Neural progenitor cell (in vitro differentiated cells): Measurements from ENCODE around the gene C19orf25.

Experiments
- CTCF ChIP-seq: fragments of 200-600 bp; sonication (generic); IDR thresholded peaks from 2 replicates; pipeline ENCODE4 v1.5.1; 2017; ENCODE audit warnings: antibody characterized with exemption, mild to moderate bottlenecking
- EZH2 ChIP-seq: fragments of 200-600 bp; sonication (generic); IDR thresholded peaks from 2 replicates; pipeline ENCODE4 v1.6.1; 2017; ENCODE audit warnings: antibody characterized with exemption, mild to moderate bottlenecking, moderate library complexity

GRCh38 chr19:1441022-1441426, 38.0 kb downstream of the C19orf25 start:
- TF ChIP-seq CTCF, result no peak
- TF ChIP-seq EZH2, result no peak
